ENCODE measurements around the gene TESPA1. TPM values are rescaled to one million over a fixed set of nuclear protein-coding genes. Genes with fewer than 3 reads are reported as not detected.

Gene TESPA1
- total and polyA plus RNA-seq, 9 of the 15 experiments (the other 6 are each of a cell fraction or from before 2014, with no cell fraction given): 0.72 to 7.1 (median 2.4) TPM

GRCh38 chr12:54975875-54976274, 8.7 kb downstream of the TESPA1 start:
- Histone ChIP-seq H3K4me3 (no peak overlapping the region), H3K27ac (ENCODE audit: extremely low read depth, low read depth, low read length) (no peak overlapping the region), H3K4me1 (replicated peaks in 1 of 2; ENCODE audit: control insufficient read depth in 2 of 2, insufficient read depth in 2 of 2, low read length in 2 of 2) (peaks cover 14 to 49% of the 10 kb centered on the region in 2 experiments), H3K36me3 (ENCODE audit: control insufficient read depth, insufficient read depth, low read length) (no peaks in the 10 kb centered on the region), H3K79me2 (ENCODE audit: control insufficient read depth, insufficient read depth, low read length) (no peaks in the 10 kb centered on the region), H3K9ac (ENCODE audit: insufficient read depth in 1 of 2, low read depth in 2 of 2, low read length in 2 of 2) (no peak overlapping the region), H4K20me1 (replicated peaks; ENCODE audit: control insufficient read depth, insufficient read depth, low read length) (no peaks in the 10 kb centered on the region), H3K4me2 (ENCODE audit: insufficient read depth, low read length) (no peak overlapping the region), H3K9me1 (ENCODE audit: control insufficient read depth, insufficient read depth, low read length) (no peaks in the 10 kb centered on the region), H2AFZ (ENCODE audit: low read depth, low read length) (peak overlapping the region; percentile 66), H3K27me3 (ENCODE audit: control insufficient read depth in 2 of 2, insufficient read depth in 2 of 2, low read length in 2 of 2) (no peaks in the 10 kb centered on the region), H3K9me3 (replicated peaks; ENCODE audit: control insufficient read depth, insufficient read depth, low read depth, low read length) (no peaks in the 10 kb centered on the region)
- FAIRE-seq: peak; percentile 42
- POLR2A ChIA-PET: interaction anchor here (1.7 kb wide), 1 partner anchor 12 kb away, joined by 3 read pairs; no protein-coding TSS in a partner anchor
- CTCF ChIA-PET (ENCODE audit: low intra/inter-chr PET ratio): no interaction called here
- peak in 2 of 4 experiments; percentile 33 to 51 for DNase-seq (ENCODE audit: extremely low read depth in 1 of 4, low spot score in 3 of 4)
- WGBS (ENCODE audit: insufficient coverage, low coverage, missing lambda C conversion rate): 2% methylated on average over 6 of the region's 6 CpGs
- ATAC-seq: peak; percentile 12; the same call in 1 of the 3 replicates
- no TSS peak for BruUV-seq (replicated peaks)
- intact Hi-C loops (cut with micrococcal nuclease): no loop called here
- in situ Hi-C loops (cut with MboI): no loop called here
- no peak for TF ChIP-seq ELF2 (CRISPR knock-in tag; IDR thresholded peaks at IDR 0.05)
- TF ChIP-seq TRIM24 (IDR thresholded peaks at IDR 0.05): no peak
- no peak for TF ChIP-seq KLF1 (tag; IDR thresholded peaks at IDR 0.05)
- no peak for TF ChIP-seq E2F3 (CRISPR knock-in tag; IDR thresholded peaks at IDR 0.05)
- TF ChIP-seq CBX5 (IDR thresholded peaks at IDR 0.05; ENCODE audit: borderline replicate concordance, low read depth): no peak
- TF ChIP-seq SMARCE1 (IDR thresholded peaks at IDR 0.05): peak; percentile 39; the same call in 1 of the 2 replicates
- no peak for TF ChIP-seq ZNF512 (tag; IDR thresholded peaks at IDR 0.05)
- no peak for TF ChIP-seq SLC30A9 (CRISPR knock-in tag; IDR thresholded peaks at IDR 0.05)
- TF ChIP-seq ZNF316 (IDR thresholded peaks at IDR 0.05): peak; percentile 53; the same call in 1 of the 2 replicates
- no peak for TF ChIP-seq NELFE (IDR thresholded peaks at IDR 0.05; ENCODE audit: insufficient read depth, insufficient read length)
- no peak for TF ChIP-seq SIRT6 (IDR thresholded peaks at IDR 0.05; ENCODE audit: low read depth, low read length)
- TF ChIP-seq ESRRB (CRISPR knock-in tag; IDR thresholded peaks at IDR 0.05; ENCODE audit: borderline replicate concordance): no peak
- no peak for TF ChIP-seq ZNF445 (CRISPR knock-in tag; IDR thresholded peaks at IDR 0.05; ENCODE audit: low read depth)
- TF ChIP-seq ZNF280A (IDR thresholded peaks at IDR 0.05; ENCODE audit: low read depth, partially characterized antibody): no peak
- TF ChIP-seq BDP1 (IDR thresholded peaks at IDR 0.05; ENCODE audit: insufficient read depth, insufficient read length): no peak
- no peak for TF ChIP-seq ZKSCAN3 (CRISPR knock-in tag; IDR thresholded peaks at IDR 0.05)
- no peak for TF ChIP-seq ZNF589 (CRISPR knock-in tag; IDR thresholded peaks at IDR 0.05; ENCODE audit: low read depth)
- TF ChIP-seq ARID2 (IDR thresholded peaks at IDR 0.05): no peak
- no peak for TF ChIP-seq CCNT2 (IDR thresholded peaks at IDR 0.05; ENCODE audit: borderline replicate concordance, extremely low read depth, insufficient read length, low read depth, low read length)
- no peak for TF ChIP-seq ARNT (IDR thresholded peaks at IDR 0.05)
- TF ChIP-seq HES1 (IDR thresholded peaks at IDR 0.05; ENCODE audit: low read depth): no peak
